SK-N-SH (cell line): ENCODE results near the gene RASGRF2. TPM values are rescaled to one million over a fixed set of nuclear protein-coding genes. Genes with fewer than 3 reads are reported as not detected.

ENCODE experiments used
- CTCF ChIA-PET: fragments of 300-600, 350-600 bp; formaldehyde crosslinking; extraction: SDS; loops from one replicate; lab custom pipeline; 2021; lab: Yijun Ruan, JAX
- POLR2A ChIA-PET: fragments of 350-600 bp; sonication (Branson Sonifier 250); formaldehyde crosslinking; extraction: SDS; loops from one replicate; lab custom pipeline; 2020; ENCODE audit warnings: antibody characterized with exemption, inconsistent platforms; lab: Yijun Ruan, JAX
- DNase-seq: peaks from one replicate; pipeline ENCODE4 v3.0.0; 2012
- H2AFZ ChIP-seq: fragments of 200-600 bp; sonication (generic); 2 replicates; pipeline ENCODE4 v1.8.1; 2016; ENCODE audit warnings: antibody characterized with exemption, mild to moderate bottlenecking, low read depth
- H3F3A ChIP-seq: fragments of 200-600 bp; sonication (generic); replicated peaks from 2 replicates; pipeline ENCODE3; 2016; ENCODE audit warnings: antibody characterized with exemption, mild to moderate bottlenecking; ENCODE audit not compliant: insufficient read depth
- H3K27ac ChIP-seq, 2 experiments: fragments of 200-500 bp in 1 of 2; fragments of 200-600 bp in 1 of 2; sonication (Bioruptor generic) in 1 of 2; sonication (generic), shearing (Covaris generic) in 1 of 2; 2 replicates each; pipeline versions ENCODE4 v1.5.1 to v1.6.1; 2014 to 2016; ENCODE audit warnings: low read depth in 2 of 2, inconsistent platforms in 1 of 2, low read length in 1 of 2, mild to moderate bottlenecking in 1 of 2, mixed read lengths in 1 of 2
- H3K27me3 ChIP-seq: fragments of 200-600 bp; sonication (generic), shearing (Covaris generic); 2 replicates; pipeline ENCODE4 v1.6.1; 2016; ENCODE audit warnings: mixed run types; ENCODE audit not compliant: insufficient read depth
- H3K36me3 ChIP-seq, 2 experiments: fragments of 200-500 bp in 1 of 2; fragments of 200-600 bp in 1 of 2; sonication (Bioruptor generic) in 1 of 2; sonication (generic) in 1 of 2; replicated peaks in 1 of 2; 2 replicates each; pipeline versions ENCODE3 to v1.5.1; 2014 to 2016; ENCODE audit warnings: low read length in 1 of 2, mild to moderate bottlenecking in 1 of 2; ENCODE audit not compliant: insufficient read depth in 2 of 2, control insufficient read depth in 1 of 2
- H3K4me1 ChIP-seq, 2 experiments: fragments of 200-500 bp in 1 of 2; fragments of 200-600 bp in 1 of 2; sonication (Bioruptor generic) in 1 of 2; sonication (generic), shearing (Covaris generic) in 1 of 2; 2 replicates each; pipeline versions ENCODE4 v1.5.1 to v1.6.1; 2014 to 2016; ENCODE audit warnings: low read depth in 1 of 2, low read length in 1 of 2, mixed run types in 1 of 2; ENCODE audit not compliant: insufficient read depth in 2 of 2, control insufficient read depth in 1 of 2
- H3K4me2 ChIP-seq: fragments of 200-600 bp; sonication (generic), shearing (Covaris generic); 2 replicates; pipeline ENCODE4 v1.6.1; 2017; ENCODE audit warnings: mixed run types
- H3K4me3 ChIP-seq, 2 experiments: fragments of 200-500 bp in 1 of 2; fragments of 200-600 bp in 1 of 2; sonication (Bioruptor generic) in 1 of 2; sonication (generic), shearing (Covaris generic) in 1 of 2; 2 replicates each; pipeline versions ENCODE4 v1.5.1 to v1.8.1; 2014 to 2016; ENCODE audit warnings: low read depth in 2 of 2, inconsistent platforms in 1 of 2, low read length in 1 of 2, mild to moderate bottlenecking in 1 of 2, mixed read lengths in 1 of 2, moderate library complexity in 1 of 2
- H3K79me2 ChIP-seq: fragments of 200-600 bp; sonication (generic); 2 replicates; pipeline ENCODE4 v1.8.1; 2017; ENCODE audit warnings: mild to moderate bottlenecking; ENCODE audit not compliant: insufficient read depth
- H3K9ac ChIP-seq: fragments of 200-600 bp; sonication (generic); 2 replicates; pipeline ENCODE4 v1.6.1; 2017; ENCODE audit warnings: mixed run types
- H3K9me2 ChIP-seq: fragments of 200-600 bp; sonication (generic); 2 replicates; pipeline ENCODE4 v1.6.1; 2017; ENCODE audit warnings: mixed run types
- H3K9me3 ChIP-seq: fragments of 200-600 bp; sonication (generic); 2 replicates; pipeline ENCODE4 v1.6.1; 2017; ENCODE audit warnings: mixed run types, mild to moderate bottlenecking, moderate library complexity
- H4K20me1 ChIP-seq: fragments of 200-600 bp; sonication (generic); 2 replicates; pipeline ENCODE4 v1.6.1; 2017; ENCODE audit warnings: mild to moderate bottlenecking, mixed run types; ENCODE audit not compliant: insufficient read depth
- CTCF ChIP-seq: fragments of 200-600 bp; sonication (generic); IDR thresholded peaks from 2 replicates; pipeline ENCODE4 v1.6.1; 2017; ENCODE audit warnings: antibody characterized with exemption, mild to moderate bottlenecking, moderate library complexity
- FOXM1 ChIP-seq: IDR thresholded peaks from 2 replicates; pipeline ENCODE4 v1.4.0; 2012; ENCODE audit warnings: low read depth, mild to moderate bottlenecking
- JUND ChIP-seq: IDR thresholded peaks from 2 replicates; pipeline ENCODE4 v1.4.0; 2012
- MXI1 ChIP-seq: IDR thresholded peaks from 2 replicates; pipeline ENCODE4 v1.6.1; 2012; ENCODE audit warnings: mild to moderate bottlenecking, low read depth, low read length, improper control_type of control experiment
- NRF1 ChIP-seq: IDR thresholded peaks from 2 replicates; pipeline ENCODE4 v1.6.1; 2012; ENCODE audit warnings: low read depth, mild to moderate bottlenecking, low read length
- SIN3A ChIP-seq: IDR thresholded peaks from 2 replicates; pipeline ENCODE4 v1.6.1; 2012; ENCODE audit warnings: low read depth, mild to moderate bottlenecking, low read length, moderate library complexity, borderline replicate concordance
- SMC3 ChIP-seq: IDR thresholded peaks from 2 replicates; pipeline ENCODE4 v1.6.1; 2012; ENCODE audit warnings: low read depth, low read length, improper control_type of control experiment
- TAF1 ChIP-seq: IDR thresholded peaks from 2 replicates; pipeline ENCODE4 v1.6.1; 2012; ENCODE audit warnings: low read depth, mild to moderate bottlenecking, low read length, moderate library complexity, borderline replicate concordance
- TCF12 ChIP-seq: IDR thresholded peaks from 2 replicates; pipeline ENCODE4 v1.4.0; 2012
- YY1 ChIP-seq: IDR thresholded peaks from 2 replicates; pipeline ENCODE4 v1.4.0; 2012; ENCODE audit warnings: low read depth, mild to moderate bottlenecking
- WGBS: methylation state at CpG from one replicate; pipeline ENCODE4 v1.1.6; 2017; ENCODE audit warnings: low lambda C conversion rate; 5-methylcytosine and 5-hydroxymethylcytosine counted together
- polyA plus RNA-seq, 3 experiments: library from polyadenylated mRNA; depleted of rRNA; stranded (reverse); fragments of >200 nt; gene quantifications; 2 replicates each; pipeline ENCODE4 v1.2.3, GENCODE V29; 2012

RASGRF2 gene
- polyA plus RNA-seq, 1 of the 3 experiments (the other 2 are of a cell fraction): under 0.01 TPM

GRCh38 chr5:81093536-81094196 is 133.5 kb downstream of the RASGRF2 start (continued):
- no peak for TF ChIP-seq MXI1

GRCh38 chr5:81095835-81096234 is 135.7 kb downstream of the RASGRF2 start:
- no peaks in the 10 kb centered on the region for H3K9me2 ChIP-seq
- CTCF ChIA-PET: interaction anchor here (0.9 to 1.7 kb wide), 4 partner anchors 9 to 14 kb away, joined by 3 to 4 read pairs (median 3); no protein-coding TSS in a partner anchor
- POLR2A ChIA-PET: no interaction called here
- H3K4me2 ChIP-seq: no peak overlapping the region
- H3K79me2 ChIP-seq: no peaks in the 10 kb centered on the region
- TF ChIP-seq JUND: no peak
- no peak for TF ChIP-seq NRF1
- no peak for TF ChIP-seq CTCF
- no peak for TF ChIP-seq TAF1
- TF ChIP-seq YY1: no peak
- H3K9ac ChIP-seq: no peak overlapping the region
- no peak overlapping the region for H2AFZ ChIP-seq
- DNase-seq: no peak
- H3K9me3 ChIP-seq: no peaks in the 10 kb centered on the region
- no peaks in the 10 kb centered on the region for H3K36me3 ChIP-seq
- no peak overlapping the region for H3K27ac ChIP-seq
- H4K20me1 ChIP-seq: no peaks in the 10 kb centered on the region
- no peak overlapping the region for H3K4me3 ChIP-seq
- no peaks in the 10 kb centered on the region for H3K27me3 ChIP-seq
- H3F3A ChIP-seq: no peaks in the 10 kb centered on the region
- no peaks in the 10 kb centered on the region for H3K4me1 ChIP-seq
- WGBS: 81% methylated on average over 1 of the region's 1 CpG

- POLR2A ChIA-PET: no interaction called here
- DNase-seq: no peak
These were observed 137.6 kb downstream of the RASGRF2 start for GRCh38 chr5:81097713-81098112.

More at GRCh38 chr5:81097713-81098112, 137.6 kb downstream of the RASGRF2 start:
- Histone ChIP-seq H3K9me3 (no peaks in the 10 kb centered on the region), H4K20me1 (no peaks in the 10 kb centered on the region), H3K4me3 (no peak overlapping the region), H3K9me2 (no peaks in the 10 kb centered on the region), H3F3A (no peaks in the 10 kb centered on the region), H3K27ac (no peak overlapping the region), H3K4me1 (no peaks in the 10 kb centered on the region), H3K9ac (no peak overlapping the region), H3K36me3 (no peaks in the 10 kb centered on the region), H2AFZ (no peak overlapping the region), H3K79me2 (no peaks in the 10 kb centered on the region), H3K27me3 (no peaks in the 10 kb centered on the region), H3K4me2 (no peak overlapping the region)
- CTCF ChIA-PET: no interaction called here
- 56% methylated on average over 3 of the region's 3 CpGs for WGBS
- TF ChIP-seq TAF1 (no peak), SMC3 (no peak), FOXM1 (no peak), TCF12 (no peak), SIN3A (no peak)
